NT2/D1 (cell line): ENCODE results near the gene MED14.

Experiments
- DNase-seq: peaks from one replicate; pipeline ENCODE4 v3.0.0-alpha.2; 2011; ENCODE audit warnings: low read depth, low spot score
- H3K27me3 ChIP-seq: 2 replicates; pipeline ENCODE4 v1.6.0; 2011; ENCODE audit warnings: mild to moderate bottlenecking; ENCODE audit not compliant: insufficient read length, insufficient read depth
- H3K36me3 ChIP-seq: 2 replicates; pipeline ENCODE4 v1.6.1; 2011; ENCODE audit warnings: mild to moderate bottlenecking, low read length, mixed read lengths; ENCODE audit not compliant: insufficient read depth, insufficient read length
- H3K4me1 ChIP-seq: 2 replicates; pipeline ENCODE4 v1.5.1; 2011; ENCODE audit not compliant: insufficient read depth, insufficient read length
- H3K4me3 ChIP-seq: 2 replicates; pipeline ENCODE4 v1.5.1; 2011; ENCODE audit warnings: low read depth; ENCODE audit not compliant: insufficient read length
- H3K9ac ChIP-seq: 2 replicates; pipeline ENCODE4 v1.6.0; 2011; ENCODE audit warnings: low read depth; ENCODE audit not compliant: insufficient read length
- H3K9me3 ChIP-seq: 2 replicates; pipeline ENCODE4 v1.5.1; 2011; ENCODE audit warnings: mild to moderate bottlenecking, low read length; ENCODE audit not compliant: insufficient read depth
- SUZ12 ChIP-seq: IDR thresholded peaks from 2 replicates; pipeline ENCODE4 v1.6.1; 2011; ENCODE audit not compliant: insufficient read length, insufficient read depth; ENCODE audit errors: extremely low read depth
- YY1 ChIP-seq: IDR thresholded peaks from 2 replicates; pipeline ENCODE4 v1.6.1; 2011; ENCODE audit not compliant: insufficient read length, insufficient read depth
- ZNF274 ChIP-seq: IDR thresholded peaks from 2 replicates; pipeline ENCODE4 v1.6.1; 2011; ENCODE audit warnings: mild to moderate bottlenecking, low read depth, low read length

The MED14 gene

GRCh38 chrX:40663078-40663740, 72.1 kb downstream of the MED14 start:
- Histone ChIP-seq H3K9me3 (no peaks in the 10 kb centered on the region), H3K4me1 (no peaks in the 10 kb centered on the region), H3K9ac (no peak overlapping the region), H3K36me3 (peaks cover 79% of the 10 kb centered on the region), H3K27me3 (no peaks in the 10 kb centered on the region), H3K4me3 (no peak overlapping the region)
- TF ChIP-seq SUZ12 (no peak), YY1 (no peak), ZNF274 (no peak)
- DNase-seq = no peak

GRCh38 chrX:40661489-40661888, 73.9 kb downstream of the MED14 start:
- no peaks in the 10 kb centered on the region for H3K27me3 ChIP-seq
- TF ChIP-seq SUZ12 = no peak
- TF ChIP-seq YY1 = no peak
- TF ChIP-seq ZNF274 = no peak
- no peaks in the 10 kb centered on the region for H3K9me3 ChIP-seq
- no peak for DNase-seq
- no peak overlapping the region for H3K4me3 ChIP-seq
- peaks cover 74% of the 10 kb centered on the region for H3K36me3 ChIP-seq
- H3K9ac ChIP-seq = no peak overlapping the region
- H3K4me1 ChIP-seq = no peaks in the 10 kb centered on the region

- TF ChIP-seq SUZ12 (no peak), YY1 (no peak), ZNF274 (no peak)
- Histone ChIP-seq H3K27me3 (no peaks in the 10 kb centered on the region), H3K4me3 (no peak overlapping the region), H3K36me3 (peaks cover 67% of the 10 kb centered on the region), H3K9me3 (no peaks in the 10 kb centered on the region), H3K4me1 (no peaks in the 10 kb centered on the region), H3K9ac (no peak overlapping the region)
- no peak for DNase-seq
These were observed 75.0 kb downstream of the MED14 start for GRCh38 chrX:40660381-40660780.

- TF ChIP-seq SUZ12 (no peak), ZNF274 (no peak), YY1 (no peak)
These were observed 81.8 kb downstream of the MED14 start for GRCh38 chrX:40653535-40653934.

GRCh38 chrX:40652664-40653063, 82.7 kb downstream of the MED14 start:
- Histone ChIP-seq H3K4me1 (no peaks in the 10 kb centered on the region), H3K27me3 (no peaks in the 10 kb centered on the region), H3K36me3 (peaks cover 68% of the 10 kb centered on the region), H3K9ac (no peak overlapping the region), H3K4me3 (no peak overlapping the region), H3K9me3 (no peaks in the 10 kb centered on the region)
- no peak for DNase-seq
- TF ChIP-seq ZNF274 = no peak
- no peak for TF ChIP-seq YY1
- TF ChIP-seq SUZ12 = no peak

More at GRCh38 chrX:40653535-40653934, 81.8 kb downstream of the MED14 start:
- H3K4me1 ChIP-seq = no peaks in the 10 kb centered on the region
- no peaks in the 10 kb centered on the region for H3K27me3 ChIP-seq
- DNase-seq = no peak
- no peaks in the 10 kb centered on the region for H3K9me3 ChIP-seq
- H3K36me3 ChIP-seq = peaks cover 73% of the 10 kb centered on the region
- no peak overlapping the region for H3K9ac ChIP-seq
- H3K4me3 ChIP-seq = no peak overlapping the region

- H3K4me1 ChIP-seq = no peaks in the 10 kb centered on the region
- no peak overlapping the region for H3K9ac ChIP-seq
- peaks cover 62% of the 10 kb centered on the region for H3K36me3 ChIP-seq
- H3K9me3 ChIP-seq = no peaks in the 10 kb centered on the region
- DNase-seq = peak; percentile 38
- TF ChIP-seq ZNF274 (no peak), YY1 (no peak), SUZ12 (no peak)
- H3K4me3 ChIP-seq = no peak overlapping the region
- H3K27me3 ChIP-seq = no peaks in the 10 kb centered on the region
These were observed 83.6 kb downstream of the MED14 start for GRCh38 chrX:40651620-40652223.

GRCh38 chrX:40647307-40648197, 87.8 kb downstream of the MED14 start, which contains the start of gene CXorf38:
Gene CXorf38 (minus strand): TSS chrX:40647561. CDS start chrX:40647520, 41 bp downstream.
- H3K4me3 ChIP-seq = peak within 1 kb of the TSS; percentile 69
- H3K27me3 ChIP-seq = no peaks in the 10 kb centered on the region
- peaks cover 46% of the 10 kb centered on the region for H3K36me3 ChIP-seq
- H3K9me3 ChIP-seq = no peaks in the 10 kb centered on the region
- peak; percentile 87 for DNase-seq
- peak within 1 kb of the TSS; percentile 93 for H3K9ac ChIP-seq
- H3K4me1 ChIP-seq = no peaks in the 10 kb centered on the region
- TF ChIP-seq SUZ12 (no peak), ZNF274 (no peak), YY1 (no peak)
